Activated CD8-positive, alpha-beta memory T cell treated with anti-CD3 and anti-CD28 coated beads, Interleukin-2, amount 50 U/mL, for 1 hour (primary cell): ENCODE data around the gene CEACAM20.
"Not testable (repeated sequence)": the region's sequence is repeated elsewhere in the genome, so short reads cannot be mapped to it uniquely, and the experiment has no call there.

Source experiments
- DNase-seq: peaks from one replicate; pipeline ENCODE4 v3.0.0-alpha.2; 2020; ENCODE audit errors: extremely low read depth

CEACAM20 gene

GRCh38 chr19:44476559-44477408 lies 52.7 kb downstream of the CEACAM20 start:
- no peak for DNase-seq

- DNase-seq = not testable (repeated sequence)
These were observed 60.7 kb downstream of the CEACAM20 start for GRCh38 chr19:44468730-44469129.

DNA sequence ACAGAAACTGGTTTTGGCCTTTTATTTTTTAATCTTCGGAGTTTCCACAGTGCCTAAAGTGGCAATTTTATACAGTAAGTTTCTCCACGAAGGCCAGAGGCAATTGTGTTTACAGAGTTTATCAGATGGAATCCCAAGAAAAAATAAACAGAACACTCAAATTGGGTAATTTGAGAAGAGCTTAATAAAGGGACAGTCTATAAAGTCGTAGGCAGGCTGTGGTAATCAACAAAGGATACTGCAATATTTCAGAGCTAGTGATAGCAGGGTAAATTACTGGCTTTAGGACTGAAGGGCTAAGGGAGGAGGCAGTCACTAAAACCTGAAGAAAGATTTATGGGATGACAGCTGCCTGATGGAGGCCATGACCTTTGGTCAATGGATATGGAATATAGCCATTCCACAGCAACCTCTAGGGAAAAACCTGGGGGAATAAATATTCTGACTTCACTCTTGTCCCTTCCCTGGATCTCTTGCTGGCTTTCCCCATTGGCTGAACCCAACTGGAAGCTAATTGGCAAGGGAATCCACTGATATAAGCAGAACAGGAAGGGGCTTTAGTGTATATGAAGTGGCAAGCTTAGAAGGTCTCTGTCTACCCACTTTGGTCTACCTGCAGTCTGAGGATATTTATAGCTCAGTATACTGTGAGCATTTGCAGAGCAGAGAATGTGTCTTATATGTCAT lies 66.7 kb downstream of the CEACAM20 start:
- DNase-seq = not testable (repeated sequence)
